Measurements from ENCODE around the gene MALL.
"Not testable (repeated sequence)": the region's sequence is repeated elsewhere in the genome, so short reads cannot be mapped to it uniquely, and the experiment has no call there.

DNA sequence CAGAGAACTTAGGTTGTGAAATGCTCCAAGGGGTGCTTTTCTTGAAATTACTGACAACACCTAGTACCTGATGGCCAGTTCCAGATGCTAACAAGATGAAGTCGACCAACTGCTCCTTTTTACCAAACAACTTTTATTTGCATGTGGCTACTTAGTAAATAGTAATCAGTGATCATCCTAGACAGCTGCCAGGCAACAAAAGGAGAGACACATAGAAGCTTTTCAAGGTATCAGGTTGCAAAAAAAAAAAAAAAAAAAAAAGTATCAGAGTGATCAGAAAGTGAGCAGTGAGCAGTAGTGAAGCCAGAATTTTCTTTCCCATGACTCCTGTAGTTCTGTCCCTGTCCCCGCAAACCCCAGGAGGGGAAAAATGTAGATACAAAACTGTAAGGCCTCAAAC lies 31.9 kb downstream of the MALL start:
- TF ChIP-seq, protein P1, sequence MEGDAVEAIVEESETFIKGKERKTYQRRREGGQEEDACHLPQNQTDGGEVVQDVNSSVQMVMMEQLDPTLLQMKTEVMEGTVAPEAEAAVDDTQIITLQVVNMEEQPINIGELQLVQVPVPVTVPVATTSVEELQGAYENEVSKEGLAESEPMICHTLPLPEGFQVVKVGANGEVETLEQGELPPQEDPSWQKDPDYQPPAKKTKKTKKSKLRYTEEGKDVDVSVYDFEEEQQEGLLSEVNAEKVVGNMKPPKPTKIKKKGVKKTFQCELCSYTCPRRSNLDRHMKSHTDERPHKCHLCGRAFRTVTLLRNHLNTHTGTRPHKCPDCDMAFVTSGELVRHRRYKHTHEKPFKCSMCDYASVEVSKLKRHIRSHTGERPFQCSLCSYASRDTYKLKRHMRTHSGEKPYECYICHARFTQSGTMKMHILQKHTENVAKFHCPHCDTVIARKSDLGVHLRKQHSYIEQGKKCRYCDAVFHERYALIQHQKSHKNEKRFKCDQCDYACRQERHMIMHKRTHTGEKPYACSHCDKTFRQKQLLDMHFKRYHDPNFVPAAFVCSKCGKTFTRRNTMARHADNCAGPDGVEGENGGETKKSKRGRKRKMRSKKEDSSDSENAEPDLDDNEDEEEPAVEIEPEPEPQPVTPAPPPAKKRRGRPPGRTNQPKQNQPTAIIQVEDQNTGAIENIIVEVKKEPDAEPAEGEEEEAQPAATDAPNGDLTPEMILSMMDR (IDR thresholded peaks at IDR 0.05): not testable (repeated sequence)
- not testable (repeated sequence) for TF ChIP-seq EZH2, EZH2phosphoT487 (IDR thresholded peaks at IDR 0.05)

Data from neural progenitor cell (in vitro differentiated cells).